ENCODE data around the gene EIF2S2.
"Not testable (repeated sequence)": the region's sequence is repeated elsewhere in the genome, so short reads cannot be mapped to it uniquely, and the experiment has no call there.

Gene EIF2S2

GRCh38 chr20:34111702-34112599 lies at the start of gene EIF2S2:
TSS of gene EIF2S2 (minus strand) at chr20:34112243. CDS start at chr20:34112110, 133 bp downstream.
- DNase-seq (ENCODE audit: low spot score), result peak; percentile 99

- not testable (repeated sequence) for DNase-seq (ENCODE audit: low spot score)
Observed at GRCh38 chr20:34157697-34158096, 45.7 kb upstream of the EIF2S2 start.

- DNase-seq (ENCODE audit: low spot score), result no peak
Observed at GRCh38 chr20:34155836-34156235, 43.8 kb upstream of the EIF2S2 start.

- not testable (repeated sequence) for DNase-seq (ENCODE audit: low spot score)
Observed at GRCh38 chr20:34153169-34153568, 41.1 kb upstream of the EIF2S2 start.

GRCh38 chr20:34152073-34152472 lies 40.0 kb upstream of the EIF2S2 start:
- not testable (repeated sequence) for DNase-seq (ENCODE audit: low spot score)

- no peak for DNase-seq (ENCODE audit: low spot score)
Observed at GRCh38 chr20:34150306-34151000, 38.4 kb upstream of the EIF2S2 start.

- no peak for DNase-seq (ENCODE audit: low spot score)
Observed at GRCh38 chr20:34145280-34145819, 33.3 kb upstream of the EIF2S2 start.

- no peak for DNase-seq (ENCODE audit: low spot score)
Observed at GRCh38 chr20:34143951-34144350, 31.9 kb upstream of the EIF2S2 start.

- DNase-seq (ENCODE audit: low spot score), result no peak
Observed at GRCh38 chr20:34142121-34142520, 30.1 kb upstream of the EIF2S2 start.

- DNase-seq (ENCODE audit: low spot score), result no peak
Observed at GRCh38 chr20:34141293-34141692, 29.2 kb upstream of the EIF2S2 start.

- DNase-seq (ENCODE audit: low spot score), result not testable (repeated sequence)
Observed at GRCh38 chr20:34135525-34136275, 23.7 kb upstream of the EIF2S2 start.

GRCh38 chr20:34133365-34133860 lies 21.4 kb upstream of the EIF2S2 start:
- DNase-seq (ENCODE audit: low spot score), result not testable (repeated sequence)

- not testable (repeated sequence) for DNase-seq (ENCODE audit: low spot score)
Observed at GRCh38 chr20:34132943-34133342, 20.9 kb upstream of the EIF2S2 start.

- DNase-seq (ENCODE audit: low spot score), result not testable (repeated sequence)
Observed at GRCh38 chr20:34132491-34132890, 20.4 kb upstream of the EIF2S2 start.

- DNase-seq (ENCODE audit: low spot score), result no peak
Observed at GRCh38 chr20:34131491-34131890, 19.4 kb upstream of the EIF2S2 start.

GRCh38 chr20:34129518-34130162 lies 17.6 kb upstream of the EIF2S2 start:
- DNase-seq (ENCODE audit: low spot score), result peak; percentile 76

GRCh38 chr20:34127792-34128191 lies 15.7 kb upstream of the EIF2S2 start:
- DNase-seq (ENCODE audit: low spot score), result no peak

GRCh38 chr20:34124469-34125249 lies 12.6 kb upstream of the EIF2S2 start:
- no peak for DNase-seq (ENCODE audit: low spot score)

- no peak for DNase-seq (ENCODE audit: low spot score)
Observed at GRCh38 chr20:34123309-34123708, 11.3 kb upstream of the EIF2S2 start.

GRCh38 chr20:34122274-34122980 lies 10.4 kb upstream of the EIF2S2 start:
- DNase-seq (ENCODE audit: low spot score), result no peak
